H1 (cell line): ENCODE measurements around the gene FXR2. TPM values are rescaled to one million over a fixed set of nuclear protein-coding genes. Genes with fewer than 3 reads are reported as not detected.
A peak's percentile ranks its signal among the peaks of the same experiment; 100 is the strongest.

ENCODE experiments used
- CEBPB ChIP-seq: IDR thresholded peaks from 2 replicates; pipeline ENCODE4 v1.6.1; 2012; ENCODE audit warnings: low read depth, low read length
- EGR1 ChIP-seq: IDR thresholded peaks from 2 replicates; pipeline ENCODE4 v1.6.1; 2011; ENCODE audit warnings: low read depth, low read length, borderline replicate concordance
- HDAC6 ChIP-seq: IDR thresholded peaks from one replicate; pipeline ENCODE4 v1.7.1; 2012; ENCODE audit warnings: low read depth, mild to moderate bottlenecking, inconsistent platforms, low read length, moderate library complexity
- POLR2AphosphoS5 ChIP-seq: IDR thresholded peaks from 2 replicates; pipeline ENCODE4 v1.6.1; 2011; ENCODE audit warnings: low read depth, low read length
- RFX5 ChIP-seq: IDR thresholded peaks from 2 replicates; pipeline ENCODE4 v1.6.1; 2011; ENCODE audit warnings: low read depth, low read length, improper control_type of control experiment, borderline replicate concordance
- RNF2 ChIP-seq: fragments of 200-900, 300-1000 bp; sonication (generic); IDR thresholded peaks from 2 replicates; pipeline ENCODE4 v1.7.1; 2016; ENCODE audit warnings: borderline replicate concordance, low read depth, mild to moderate bottlenecking, antibody characterized with exemption, low read length; ENCODE audit not compliant: poor library complexity, severe bottlenecking; ENCODE audit errors: missing control alignments
- polyA plus RNA-seq, 7 experiments: library from polyadenylated mRNA; depleted of rRNA in 3 of 7; stranded (reverse) in 5 of 7; unstranded in 2 of 7; fragments of >200 nt in 5 of 7; fragments of 200-250 nt in 2 of 7; gene quantifications; 1 replicate in 5 of 7; 2 replicates in 1 of 7; 4 replicates in 1 of 7; pipeline versions ENCODE4 v1.2.1 to v1.2.3, GENCODE V29; 2011 to 2013; ENCODE audit warnings: missing spikeins in 2 of 7, mixed read lengths in 2 of 7
- total RNA-seq: library from RNA; stranded (reverse); fragmentation: NEBNext Ultra II Directional; extraction: Animal tissue kit (Norgen Biotek cat#: 25700); gene quantifications from 2 replicates; pipeline ENCODE4 v1.2.1, GENCODE V29; 2021
- TF ChIP-seq, protein P1 (sequence below): fragments of 300-600 bp; sonication (generic); IDR thresholded peaks from 2 replicates; pipeline ENCODE4 v1.7.1; 2012; ENCODE audit warnings: low read length, moderate library complexity, mild to moderate bottlenecking, inconsistent platforms; ENCODE audit not compliant: insufficient replicate concordance
- TF ChIP-seq, protein P2 (sequence below): IDR thresholded peaks from 2 replicates; pipeline ENCODE4 v1.6.1; 2011; ENCODE audit warnings: low read depth, mild to moderate bottlenecking, low read length; ENCODE audit not compliant: insufficient read depth

Gene FXR2
- total and polyA plus RNA-seq, 2 of the 8 experiments (the other 6 are each of a cell fraction or from before 2014, with no cell fraction given): 26.2 to 44.0 TPM

DNA sequence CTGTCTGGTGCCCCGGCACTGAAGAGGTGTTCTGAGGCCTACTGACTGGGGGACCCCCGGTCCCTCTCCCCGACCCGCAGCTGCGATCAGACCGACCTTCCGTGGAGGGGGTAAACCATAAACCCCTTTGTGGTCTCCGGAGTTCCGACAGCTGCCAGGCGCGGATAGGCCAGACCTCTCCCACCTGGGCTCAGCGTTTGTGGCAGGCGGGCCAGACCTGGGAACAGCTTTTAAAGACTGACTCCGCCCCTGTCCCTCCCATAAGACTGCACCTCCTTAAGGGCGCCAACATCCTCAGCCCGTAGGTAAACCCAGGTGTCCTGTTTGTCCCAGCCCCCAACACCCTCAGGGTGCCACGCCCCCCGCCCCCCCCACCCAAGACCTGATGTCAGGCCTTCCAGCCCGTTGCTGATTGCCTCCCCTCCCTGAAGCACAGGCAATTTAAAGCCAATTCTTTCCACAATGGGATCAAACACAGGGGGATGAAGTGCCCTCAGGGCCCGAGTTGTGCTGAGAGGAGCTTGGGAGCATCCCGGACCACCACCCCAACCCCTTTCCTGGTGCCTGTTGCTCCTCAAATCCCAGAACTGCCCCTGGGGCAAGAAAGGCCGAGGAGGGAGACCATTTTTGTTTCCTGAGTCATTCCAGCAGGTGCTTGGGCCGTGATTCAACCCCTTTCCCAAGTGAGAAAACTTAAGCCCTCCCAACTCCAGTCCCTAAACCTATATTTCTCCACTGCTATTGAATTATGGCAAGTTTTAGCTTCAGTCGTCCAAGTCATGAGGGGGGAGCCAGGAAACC is 24.6 kb downstream of the FXR2 start, which contains the start of gene SOX15 (continued):
- TF ChIP-seq, protein P1, sequence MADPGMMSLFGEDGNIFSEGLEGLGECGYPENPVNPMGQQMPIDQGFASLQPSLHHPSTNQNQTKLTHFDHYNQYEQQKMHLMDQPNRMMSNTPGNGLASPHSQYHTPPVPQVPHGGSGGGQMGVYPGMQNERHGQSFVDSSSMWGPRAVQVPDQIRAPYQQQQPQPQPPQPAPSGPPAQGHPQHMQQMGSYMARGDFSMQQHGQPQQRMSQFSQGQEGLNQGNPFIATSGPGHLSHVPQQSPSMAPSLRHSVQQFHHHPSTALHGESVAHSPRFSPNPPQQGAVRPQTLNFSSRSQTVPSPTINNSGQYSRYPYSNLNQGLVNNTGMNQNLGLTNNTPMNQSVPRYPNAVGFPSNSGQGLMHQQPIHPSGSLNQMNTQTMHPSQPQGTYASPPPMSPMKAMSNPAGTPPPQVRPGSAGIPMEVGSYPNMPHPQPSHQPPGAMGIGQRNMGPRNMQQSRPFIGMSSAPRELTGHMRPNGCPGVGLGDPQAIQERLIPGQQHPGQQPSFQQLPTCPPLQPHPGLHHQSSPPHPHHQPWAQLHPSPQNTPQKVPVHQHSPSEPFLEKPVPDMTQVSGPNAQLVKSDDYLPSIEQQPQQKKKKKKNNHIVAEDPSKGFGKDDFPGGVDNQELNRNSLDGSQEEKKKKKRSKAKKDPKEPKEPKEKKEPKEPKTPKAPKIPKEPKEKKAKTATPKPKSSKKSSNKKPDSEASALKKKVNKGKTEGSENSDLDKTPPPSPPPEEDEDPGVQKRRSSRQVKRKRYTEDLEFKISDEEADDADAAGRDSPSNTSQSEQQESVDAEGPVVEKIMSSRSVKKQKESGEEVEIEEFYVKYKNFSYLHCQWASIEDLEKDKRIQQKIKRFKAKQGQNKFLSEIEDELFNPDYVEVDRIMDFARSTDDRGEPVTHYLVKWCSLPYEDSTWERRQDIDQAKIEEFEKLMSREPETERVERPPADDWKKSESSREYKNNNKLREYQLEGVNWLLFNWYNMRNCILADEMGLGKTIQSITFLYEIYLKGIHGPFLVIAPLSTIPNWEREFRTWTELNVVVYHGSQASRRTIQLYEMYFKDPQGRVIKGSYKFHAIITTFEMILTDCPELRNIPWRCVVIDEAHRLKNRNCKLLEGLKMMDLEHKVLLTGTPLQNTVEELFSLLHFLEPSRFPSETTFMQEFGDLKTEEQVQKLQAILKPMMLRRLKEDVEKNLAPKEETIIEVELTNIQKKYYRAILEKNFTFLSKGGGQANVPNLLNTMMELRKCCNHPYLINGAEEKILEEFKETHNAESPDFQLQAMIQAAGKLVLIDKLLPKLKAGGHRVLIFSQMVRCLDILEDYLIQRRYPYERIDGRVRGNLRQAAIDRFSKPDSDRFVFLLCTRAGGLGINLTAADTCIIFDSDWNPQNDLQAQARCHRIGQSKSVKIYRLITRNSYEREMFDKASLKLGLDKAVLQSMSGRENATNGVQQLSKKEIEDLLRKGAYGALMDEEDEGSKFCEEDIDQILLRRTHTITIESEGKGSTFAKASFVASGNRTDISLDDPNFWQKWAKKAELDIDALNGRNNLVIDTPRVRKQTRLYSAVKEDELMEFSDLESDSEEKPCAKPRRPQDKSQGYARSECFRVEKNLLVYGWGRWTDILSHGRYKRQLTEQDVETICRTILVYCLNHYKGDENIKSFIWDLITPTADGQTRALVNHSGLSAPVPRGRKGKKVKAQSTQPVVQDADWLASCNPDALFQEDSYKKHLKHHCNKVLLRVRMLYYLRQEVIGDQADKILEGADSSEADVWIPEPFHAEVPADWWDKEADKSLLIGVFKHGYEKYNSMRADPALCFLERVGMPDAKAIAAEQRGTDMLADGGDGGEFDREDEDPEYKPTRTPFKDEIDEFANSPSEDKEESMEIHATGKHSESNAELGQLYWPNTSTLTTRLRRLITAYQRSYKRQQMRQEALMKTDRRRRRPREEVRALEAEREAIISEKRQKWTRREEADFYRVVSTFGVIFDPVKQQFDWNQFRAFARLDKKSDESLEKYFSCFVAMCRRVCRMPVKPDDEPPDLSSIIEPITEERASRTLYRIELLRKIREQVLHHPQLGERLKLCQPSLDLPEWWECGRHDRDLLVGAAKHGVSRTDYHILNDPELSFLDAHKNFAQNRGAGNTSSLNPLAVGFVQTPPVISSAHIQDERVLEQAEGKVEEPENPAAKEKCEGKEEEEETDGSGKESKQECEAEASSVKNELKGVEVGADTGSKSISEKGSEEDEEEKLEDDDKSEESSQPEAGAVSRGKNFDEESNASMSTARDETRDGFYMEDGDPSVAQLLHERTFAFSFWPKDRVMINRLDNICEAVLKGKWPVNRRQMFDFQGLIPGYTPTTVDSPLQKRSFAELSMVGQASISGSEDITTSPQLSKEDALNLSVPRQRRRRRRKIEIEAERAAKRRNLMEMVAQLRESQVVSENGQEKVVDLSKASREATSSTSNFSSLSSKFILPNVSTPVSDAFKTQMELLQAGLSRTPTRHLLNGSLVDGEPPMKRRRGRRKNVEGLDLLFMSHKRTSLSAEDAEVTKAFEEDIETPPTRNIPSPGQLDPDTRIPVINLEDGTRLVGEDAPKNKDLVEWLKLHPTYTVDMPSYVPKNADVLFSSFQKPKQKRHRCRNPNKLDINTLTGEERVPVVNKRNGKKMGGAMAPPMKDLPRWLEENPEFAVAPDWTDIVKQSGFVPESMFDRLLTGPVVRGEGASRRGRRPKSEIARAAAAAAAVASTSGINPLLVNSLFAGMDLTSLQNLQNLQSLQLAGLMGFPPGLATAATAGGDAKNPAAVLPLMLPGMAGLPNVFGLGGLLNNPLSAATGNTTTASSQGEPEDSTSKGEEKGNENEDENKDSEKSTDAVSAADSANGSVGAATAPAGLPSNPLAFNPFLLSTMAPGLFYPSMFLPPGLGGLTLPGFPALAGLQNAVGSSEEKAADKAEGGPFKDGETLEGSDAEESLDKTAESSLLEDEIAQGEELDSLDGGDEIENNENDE: no peak
- TF ChIP-seq EGR1: no peak
- no peak for TF ChIP-seq HDAC6
- TF ChIP-seq RNF2: no peak
- no peak for TF ChIP-seq CEBPB
- TF ChIP-seq, protein P2, sequence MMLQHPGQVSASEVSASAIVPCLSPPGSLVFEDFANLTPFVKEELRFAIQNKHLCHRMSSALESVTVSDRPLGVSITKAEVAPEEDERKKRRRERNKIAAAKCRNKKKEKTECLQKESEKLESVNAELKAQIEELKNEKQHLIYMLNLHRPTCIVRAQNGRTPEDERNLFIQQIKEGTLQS: no peak
- TF ChIP-seq POLR2AphosphoS5: peak; percentile 64; the same call in 1 of the 2 replicates
- TF ChIP-seq RFX5: no peak
